MV-4-11 (cell line): ENCODE results near the gene GSC2.

Experiments
- DNase-seq: peaks from one replicate; lab custom pipeline; 2025; lab: John Stamatoyannopoulos, UW

The GSC2 gene

GRCh38 chr22:19149991-19150390 lies at the start of gene GSC2:
GSC2 (minus strand) TSS chr22:19150292; CDS start chr22:19150283, 9 bp downstream.
- no peak for DNase-seq

- DNase-seq = no peak
Measured at GRCh38 chr22:19199479-19199878, 49.4 kb upstream of the GSC2 start.

GRCh38 chr22:19197997-19198865 lies 48.1 kb upstream of the GSC2 start:
- no peak for DNase-seq

- DNase-seq = no peak
Measured at GRCh38 chr22:19196841-19197612, 46.9 kb upstream of the GSC2 start.

- no peak for DNase-seq
Measured at GRCh38 chr22:19195796-19196731, 46.0 kb upstream of the GSC2 start.

GRCh38 chr22:19194766-19195536 lies 44.9 kb upstream of the GSC2 start:
- DNase-seq = no peak

- no peak for DNase-seq
Measured at GRCh38 chr22:19193879-19194278, 43.8 kb upstream of the GSC2 start.

- no peak for DNase-seq
Measured at GRCh38 chr22:19187716-19188563, 37.8 kb upstream of the GSC2 start.

- no peak for DNase-seq
Measured at GRCh38 chr22:19184276-19184997, 34.3 kb upstream of the GSC2 start.

GRCh38 chr22:19183216-19183615 lies 33.1 kb upstream of the GSC2 start:
- no peak for DNase-seq

- no peak for DNase-seq
Measured at GRCh38 chr22:19182472-19183157, 32.5 kb upstream of the GSC2 start.

GRCh38 chr22:19181786-19182471 lies 31.8 kb upstream of the GSC2 start:
- peak; percentile 48 for DNase-seq

GRCh38 chr22:19180740-19181410 lies 30.8 kb upstream of the GSC2 start:
- no peak for DNase-seq

GRCh38 chr22:19180234-19180633 lies 30.1 kb upstream of the GSC2 start:
- DNase-seq = no peak

- DNase-seq = peak; percentile 62
Measured at GRCh38 chr22:19179497-19180048, 29.5 kb upstream of the GSC2 start.

GRCh38 chr22:19178657-19179496 lies 28.8 kb upstream of the GSC2 start, which contains the start of gene SLC25A1:
SLC25A1 (minus strand) TSS chr22:19178736; CDS start chr22:19178673, 63 bp downstream.
- peak; percentile 71 for DNase-seq
